Activated T-cell treated with anti-CD3 and anti-CD28 coated beads, Interleukin-2, amount 50 U/mL, for 24 hours (primary cell): ENCODE results near the gene PNMA8C.
"Not testable (repeated sequence)": the region's sequence is repeated elsewhere in the genome, so short reads cannot be mapped to it uniquely, and the experiment has no call there.

Source experiments
- DNase-seq: peaks from one replicate; pipeline ENCODE4 v3.0.0-alpha.2; 2020
- H3K27ac Mint-ChIP-seq: 2 replicates; pipeline ENCODE4 v1.8.0; 2020; ENCODE audit warnings: mild to moderate bottlenecking, mixed read lengths
- H3K27me3 Mint-ChIP-seq: 2 replicates; pipeline ENCODE4 v1.8.0; 2020; ENCODE audit warnings: mixed read lengths
- H3K36me3 Mint-ChIP-seq: 2 replicates; pipeline ENCODE4 v1.8.0; 2020; ENCODE audit warnings: low read depth, mixed read lengths
- H3K4me1 Mint-ChIP-seq: 2 replicates; pipeline ENCODE4 v1.8.0; 2020; ENCODE audit warnings: low read depth, mixed read lengths
- H3K4me3 Mint-ChIP-seq: 2 replicates; pipeline ENCODE4 v1.8.0; 2020; ENCODE audit warnings: mild to moderate bottlenecking, moderate library complexity, mixed read lengths
- H3K9me3 Mint-ChIP-seq: 2 replicates; pipeline ENCODE4 v1.8.0; 2020; ENCODE audit warnings: mixed read lengths

The PNMA8C gene

GRCh38 chr19:46410205-46411087 lies 18.3 kb downstream of the PNMA8C start:
- no peak overlapping the region for H3K27ac Mint-ChIP-seq
- H3K27me3 Mint-ChIP-seq = peaks cover 93% of the 10 kb centered on the region
- no peak for DNase-seq
- no peaks in the 10 kb centered on the region for H3K9me3 Mint-ChIP-seq
- no peak overlapping the region for H3K4me3 Mint-ChIP-seq
- peaks cover 9% of the 10 kb centered on the region for H3K4me1 Mint-ChIP-seq
- H3K36me3 Mint-ChIP-seq = no peaks in the 10 kb centered on the region

- Mint-ChIP-seq H3K36me3 (no peaks in the 10 kb centered on the region), H3K9me3 (no peaks in the 10 kb centered on the region), H3K4me3 (no peak overlapping the region), H3K4me1 (peaks cover 18% of the 10 kb centered on the region), H3K27me3 (peaks cover 93% of the 10 kb centered on the region), H3K27ac (no peak overlapping the region)
- no peak for DNase-seq
Observed at GRCh38 chr19:46409191-46409590, 19.5 kb downstream of the PNMA8C start.

GRCh38 chr19:46408664-46409039 lies 20.1 kb downstream of the PNMA8C start:
- H3K27ac Mint-ChIP-seq = no peak overlapping the region
- no peak overlapping the region for H3K4me3 Mint-ChIP-seq
- H3K36me3 Mint-ChIP-seq = no peaks in the 10 kb centered on the region
- H3K9me3 Mint-ChIP-seq = no peaks in the 10 kb centered on the region
- no peak for DNase-seq
- peaks cover 23% of the 10 kb centered on the region for H3K4me1 Mint-ChIP-seq
- peaks cover 93% of the 10 kb centered on the region for H3K27me3 Mint-ChIP-seq

- H3K9me3 Mint-ChIP-seq = no peaks in the 10 kb centered on the region
Observed at GRCh38 chr19:46407856-46408663, 20.7 kb downstream of the PNMA8C start.

GRCh38 chr19:46406976-46407375 lies 21.8 kb downstream of the PNMA8C start:
- H3K4me3 Mint-ChIP-seq = no peak overlapping the region
- H3K4me1 Mint-ChIP-seq = peaks cover 19% of the 10 kb centered on the region
- H3K27me3 Mint-ChIP-seq = peaks cover 93% of the 10 kb centered on the region
- no peak overlapping the region for H3K27ac Mint-ChIP-seq
- H3K36me3 Mint-ChIP-seq = no peaks in the 10 kb centered on the region
- H3K9me3 Mint-ChIP-seq = no peaks in the 10 kb centered on the region
- DNase-seq = no peak

More at GRCh38 chr19:46407856-46408663, 20.7 kb downstream of the PNMA8C start:
- Mint-ChIP-seq H3K27me3 (peaks cover 94% of the 10 kb centered on the region), H3K27ac (no peak overlapping the region), H3K4me1 (peaks cover 23% of the 10 kb centered on the region), H3K4me3 (no peak overlapping the region), H3K36me3 (no peaks in the 10 kb centered on the region)
- no peak for DNase-seq

GRCh38 chr19:46404753-46405468 lies 23.8 kb downstream of the PNMA8C start:
- Mint-ChIP-seq H3K27me3 (peaks cover 84% of the 10 kb centered on the region), H3K27ac (no peak overlapping the region), H3K9me3 (no peaks in the 10 kb centered on the region), H3K4me1 (peaks cover 19% of the 10 kb centered on the region), H3K4me3 (peak overlapping the region; percentile 57), H3K36me3 (no peaks in the 10 kb centered on the region)
- DNase-seq = no peak

- Mint-ChIP-seq H3K4me1 (peaks cover 19% of the 10 kb centered on the region), H3K27me3 (peaks cover 81% of the 10 kb centered on the region), H3K9me3 (no peaks in the 10 kb centered on the region), H3K4me3 (peak overlapping the region; percentile 57), H3K27ac (no peak overlapping the region), H3K36me3 (no peaks in the 10 kb centered on the region)
- DNase-seq = no peak
Observed at GRCh38 chr19:46404055-46404752, 24.5 kb downstream of the PNMA8C start.

GRCh38 chr19:46402725-46403124 lies 26.0 kb downstream of the PNMA8C start:
- H3K27me3 Mint-ChIP-seq = peaks cover 74% of the 10 kb centered on the region
- H3K36me3 Mint-ChIP-seq = no peaks in the 10 kb centered on the region
- H3K4me1 Mint-ChIP-seq = peaks cover 16% of the 10 kb centered on the region
- H3K4me3 Mint-ChIP-seq = no peak overlapping the region
- no peak for DNase-seq
- no peak overlapping the region for H3K27ac Mint-ChIP-seq
- H3K9me3 Mint-ChIP-seq = no peaks in the 10 kb centered on the region

GRCh38 chr19:46397801-46398479 lies 30.8 kb downstream of the PNMA8C start:
- not testable (repeated sequence) for H3K4me1 Mint-ChIP-seq, H3K36me3 Mint-ChIP-seq, H3K4me3 Mint-ChIP-seq, DNase-seq, H3K27ac Mint-ChIP-seq, H3K9me3 Mint-ChIP-seq
- peaks cover 30% of the 10 kb centered on the region for H3K27me3 Mint-ChIP-seq

- no peak overlapping the region for H3K27ac Mint-ChIP-seq
- no peak for DNase-seq
- H3K4me3 Mint-ChIP-seq = no peak overlapping the region
- H3K36me3 Mint-ChIP-seq = peaks cover 37% of the 10 kb centered on the region
- H3K4me1 Mint-ChIP-seq = peaks cover 2% of the 10 kb centered on the region
- no peaks in the 10 kb centered on the region for H3K9me3 Mint-ChIP-seq
- H3K27me3 Mint-ChIP-seq = peaks cover 9% of the 10 kb centered on the region
Observed at GRCh38 chr19:46394402-46394797, 34.3 kb downstream of the PNMA8C start.

- H3K4me1 Mint-ChIP-seq = peaks cover 2% of the 10 kb centered on the region
- peaks cover 43% of the 10 kb centered on the region for H3K36me3 Mint-ChIP-seq
- H3K27me3 Mint-ChIP-seq = peaks cover 7% of the 10 kb centered on the region
Observed at GRCh38 chr19:46393456-46394401, 35.0 kb downstream of the PNMA8C start.

GRCh38 chr19:46392837-46393236 lies 35.9 kb downstream of the PNMA8C start:
- Mint-ChIP-seq H3K27ac (no peak overlapping the region), H3K36me3 (peaks cover 52% of the 10 kb centered on the region), H3K27me3 (peaks cover 4% of the 10 kb centered on the region), H3K9me3 (no peaks in the 10 kb centered on the region), H3K4me1 (peaks cover 2% of the 10 kb centered on the region), H3K4me3 (no peak overlapping the region)
- no peak for DNase-seq

More at GRCh38 chr19:46393456-46394401, 35.0 kb downstream of the PNMA8C start:
- no peak for DNase-seq
- H3K27ac Mint-ChIP-seq = no peak overlapping the region
- no peaks in the 10 kb centered on the region for H3K9me3 Mint-ChIP-seq
- H3K4me3 Mint-ChIP-seq = no peak overlapping the region
